ENCODE measurements around the gene LAGE3.

Gene LAGE3

GRCh38 chrX:154487518-154488290 lies 8.6 kb upstream of the LAGE3 start:
- Mint-ChIP-seq H3K4me1 (peaks cover 24% of the 10 kb centered on the region), H3K4me3 (peak overlapping the region; percentile 70), H3K27ac (no peak overlapping the region), H3K27me3 (no peaks in the 10 kb centered on the region), H3K36me3 (ENCODE audit: low read depth) (peaks cover 4% of the 10 kb centered on the region), H3K9me3 (no peaks in the 10 kb centered on the region)
- ATAC-seq (no peak), DNase-seq (no peak)

GRCh38 chrX:154486396-154487207 lies 7.5 kb upstream of the LAGE3 start, which contains the start of gene UBL4A:
UBL4A (minus strand) TSS chrX:154486615; CDS start chrX:154486584, 31 bp downstream.
- peak within 1 kb of the TSS; percentile 73 for H3K4me3 Mint-ChIP-seq
- peak; percentile 64 for DNase-seq
- peaks cover 4% of the 10 kb centered on the region for H3K36me3 Mint-ChIP-seq (ENCODE audit: low read depth)
- H3K27me3 Mint-ChIP-seq = no peaks in the 10 kb centered on the region
- no peak for ATAC-seq
- H3K27ac Mint-ChIP-seq = peak within 1 kb of the TSS; percentile 65
- H3K4me1 Mint-ChIP-seq = peaks cover 24% of the 10 kb centered on the region
- H3K9me3 Mint-ChIP-seq = no peaks in the 10 kb centered on the region

GRCh38 chrX:154486052-154486395 lies 6.9 kb upstream of the LAGE3 start:
- DNase-seq = peak; percentile 39
- H3K27me3 Mint-ChIP-seq = no peaks in the 10 kb centered on the region
- peaks cover 4% of the 10 kb centered on the region for H3K36me3 Mint-ChIP-seq (ENCODE audit: low read depth)
- H3K9me3 Mint-ChIP-seq = no peaks in the 10 kb centered on the region
- peak overlapping the region; percentile 73 for H3K4me3 Mint-ChIP-seq
- peaks cover 24% of the 10 kb centered on the region for H3K4me1 Mint-ChIP-seq
- ATAC-seq = no peak
- no peak overlapping the region for H3K27ac Mint-ChIP-seq

GRCh38 chrX:154485150-154486051 lies 6.3 kb upstream of the LAGE3 start:
- Mint-ChIP-seq H3K4me1 (peaks cover 24% of the 10 kb centered on the region), H3K36me3 (ENCODE audit: low read depth) (peaks cover 4% of the 10 kb centered on the region), H3K27ac (peak overlapping the region; percentile 52), H3K9me3 (no peaks in the 10 kb centered on the region), H3K27me3 (no peaks in the 10 kb centered on the region), H3K4me3 (peak overlapping the region; percentile 73)
- DNase-seq (no peak), ATAC-seq (no peak)

- H3K27ac Mint-ChIP-seq = peak overlapping the region; percentile 59
- peak overlapping the region; percentile 52 for H3K4me3 Mint-ChIP-seq
- ATAC-seq (peak; percentile 33), DNase-seq (no peak)
- peaks cover 25% of the 10 kb centered on the region for H3K4me1 Mint-ChIP-seq
- H3K9me3 Mint-ChIP-seq = no peaks in the 10 kb centered on the region
- no peaks in the 10 kb centered on the region for H3K27me3 Mint-ChIP-seq
- peaks cover 4% of the 10 kb centered on the region for H3K36me3 Mint-ChIP-seq (ENCODE audit: low read depth)
Observed at GRCh38 chrX:154484255-154485149, 5.4 kb upstream of the LAGE3 start.

- Mint-ChIP-seq H3K27ac (no peak overlapping the region), H3K9me3 (no peaks in the 10 kb centered on the region), H3K4me3 (peak overlapping the region; percentile 15), H3K4me1 (peaks cover 25% of the 10 kb centered on the region), H3K36me3 (ENCODE audit: low read depth) (peaks cover 4% of the 10 kb centered on the region), H3K27me3 (no peaks in the 10 kb centered on the region)
- DNase-seq (no peak), ATAC-seq (no peak)
Observed at GRCh38 chrX:154483325-154483724, 4.2 kb upstream of the LAGE3 start.

GRCh38 chrX:154482786-154483185 lies 3.7 kb upstream of the LAGE3 start:
- H3K9me3 Mint-ChIP-seq = no peaks in the 10 kb centered on the region
- no peak overlapping the region for H3K4me3 Mint-ChIP-seq
- no peak for DNase-seq
- H3K27ac Mint-ChIP-seq = no peak overlapping the region
- no peaks in the 10 kb centered on the region for H3K27me3 Mint-ChIP-seq
- H3K36me3 Mint-ChIP-seq (ENCODE audit: low read depth) = peaks cover under 1% of the 10 kb centered on the region
- peaks cover 27% of the 10 kb centered on the region for H3K4me1 Mint-ChIP-seq
- no peak for ATAC-seq

GRCh38 chrX:154481911-154482601 lies 3.0 kb upstream of the LAGE3 start:
- ATAC-seq = no peak
- H3K9me3 Mint-ChIP-seq = no peaks in the 10 kb centered on the region
- DNase-seq = no peak
- no peak overlapping the region for H3K27ac Mint-ChIP-seq
- peaks cover 27% of the 10 kb centered on the region for H3K4me1 Mint-ChIP-seq
- no peaks in the 10 kb centered on the region for H3K36me3 Mint-ChIP-seq (ENCODE audit: low read depth)
- no peaks in the 10 kb centered on the region for H3K27me3 Mint-ChIP-seq
- no peak overlapping the region for H3K4me3 Mint-ChIP-seq

- Mint-ChIP-seq H3K27me3 (no peaks in the 10 kb centered on the region), H3K4me3 (no peak overlapping the region), H3K4me1 (peaks cover 29% of the 10 kb centered on the region), H3K36me3 (ENCODE audit: low read depth) (no peaks in the 10 kb centered on the region), H3K9me3 (no peaks in the 10 kb centered on the region), H3K27ac (no peak overlapping the region)
- ATAC-seq (no peak), DNase-seq (no peak)
Observed at GRCh38 chrX:154481195-154481594, 2.1 kb upstream of the LAGE3 start.

- ATAC-seq (no peak), DNase-seq (no peak)
- Mint-ChIP-seq H3K9me3 (no peaks in the 10 kb centered on the region), H3K27ac (peak overlapping the region; percentile 73), H3K4me1 (peaks cover 17% of the 10 kb centered on the region), H3K36me3 (ENCODE audit: low read depth) (peaks cover 4% of the 10 kb centered on the region), H3K27me3 (no peaks in the 10 kb centered on the region), H3K4me3 (peak overlapping the region; percentile 82)
Observed at GRCh38 chrX:154477891-154478477, 1.1 kb downstream of the LAGE3 start.

- no peak overlapping the region for H3K4me3 Mint-ChIP-seq
- no peaks in the 10 kb centered on the region for H3K27me3 Mint-ChIP-seq
- peaks cover 4% of the 10 kb centered on the region for H3K36me3 Mint-ChIP-seq (ENCODE audit: low read depth)
- H3K27ac Mint-ChIP-seq = no peak overlapping the region
- DNase-seq = no peak
- no peaks in the 10 kb centered on the region for H3K9me3 Mint-ChIP-seq
- ATAC-seq = no peak
- H3K4me1 Mint-ChIP-seq = peaks cover 17% of the 10 kb centered on the region
Observed at GRCh38 chrX:154476821-154477220, 2.3 kb downstream of the LAGE3 start.

GRCh38 chrX:154473683-154474082 lies 5.4 kb downstream of the LAGE3 start:
- no peak for ATAC-seq
- no peaks in the 10 kb centered on the region for H3K27me3 Mint-ChIP-seq
- H3K27ac Mint-ChIP-seq = no peak overlapping the region
- peaks cover 10% of the 10 kb centered on the region for H3K4me1 Mint-ChIP-seq
- H3K9me3 Mint-ChIP-seq = no peaks in the 10 kb centered on the region
- H3K4me3 Mint-ChIP-seq = no peak overlapping the region
- H3K36me3 Mint-ChIP-seq (ENCODE audit: low read depth) = peaks cover 4% of the 10 kb centered on the region
- no peak for DNase-seq
